ENCODE results near the gene B3GNT3.

B3GNT3 gene

DNA sequence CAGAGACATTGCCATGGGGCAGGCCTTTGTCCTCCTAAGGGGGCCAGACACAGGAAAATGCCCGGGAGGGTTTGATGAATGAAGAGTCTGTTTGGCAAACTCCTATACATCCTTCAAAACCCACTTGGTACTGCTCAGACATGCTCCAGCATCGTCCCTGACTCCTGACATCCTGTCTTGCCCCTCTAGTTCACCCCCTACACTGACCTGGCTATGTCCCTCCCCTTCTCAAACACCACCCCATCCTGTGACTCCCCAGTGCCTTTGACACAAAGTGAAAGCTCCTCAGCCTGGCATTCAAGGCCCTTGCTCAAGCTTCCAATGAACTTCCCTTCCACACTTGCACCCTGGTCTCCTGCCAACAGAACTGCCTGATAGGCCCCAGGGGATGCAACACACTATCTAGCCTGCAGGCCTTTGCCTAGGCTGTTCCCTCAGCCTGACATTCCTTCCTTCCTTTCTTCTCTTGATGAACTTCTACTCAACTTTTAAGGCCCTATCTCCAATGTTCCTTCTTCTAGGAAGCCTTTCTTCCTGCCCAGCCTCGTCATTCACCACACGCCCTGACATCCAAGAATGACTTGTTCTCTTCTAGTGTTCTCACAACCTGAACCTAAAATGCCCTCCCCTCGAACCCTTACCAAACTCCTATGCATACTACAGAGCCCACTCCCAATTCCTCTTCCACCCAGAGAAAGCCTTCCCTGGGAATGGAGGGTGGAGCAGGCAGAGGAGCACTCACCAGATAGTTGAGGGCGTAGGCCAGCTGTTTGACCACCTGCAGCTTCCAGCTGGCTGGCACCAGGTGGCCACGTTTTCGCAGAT lies 40.5 kb downstream of the B3GNT3 start:
- no peak for DNase-seq

- DNase-seq = no peak
These were observed 41.6 kb downstream of the B3GNT3 start for GRCh38 chr19:17836530-17836929.

DNA sequence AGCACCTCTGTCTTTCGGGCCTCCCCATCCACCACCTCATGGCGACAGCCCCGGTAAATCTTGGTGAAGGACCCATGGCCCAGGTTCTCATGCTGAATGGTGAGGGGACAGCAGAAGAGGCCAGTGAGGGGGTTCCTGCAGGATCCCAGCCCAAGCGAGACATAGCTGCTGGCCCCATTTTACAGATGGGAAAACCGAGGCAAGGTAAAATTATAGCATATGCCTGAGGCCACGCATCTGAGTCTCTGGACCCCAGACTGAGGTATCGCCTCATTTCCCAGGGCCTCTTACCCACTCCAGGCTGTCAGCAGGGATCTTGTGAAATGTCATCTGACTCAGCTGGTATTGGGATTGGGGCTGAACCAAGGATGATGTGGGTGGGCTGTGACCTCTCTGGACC lies 43.0 kb downstream of the B3GNT3 start:
- DNase-seq = no peak

DNA sequence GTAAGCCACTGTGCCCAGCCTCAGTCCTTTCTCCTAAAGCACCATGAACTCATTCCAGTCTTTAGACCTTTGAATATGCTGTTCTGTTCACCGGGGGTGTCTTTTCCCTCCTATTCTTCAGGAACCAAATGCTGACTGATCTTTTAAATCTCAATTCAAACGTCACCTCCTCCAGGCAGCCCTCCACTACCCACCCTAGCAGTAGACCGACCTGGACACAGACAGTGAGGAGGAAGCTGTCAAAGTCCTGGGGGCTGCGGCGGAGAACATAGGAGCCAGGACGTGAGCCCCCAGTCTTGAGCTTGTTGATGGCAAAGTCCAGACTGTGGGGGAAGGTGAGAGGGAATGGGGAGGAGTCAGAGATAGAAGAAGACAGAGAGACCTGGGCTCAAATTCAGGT lies 45.1 kb downstream of the B3GNT3 start:
- DNase-seq = no peak

GRCh38 chr19:17841371-17841809 lies 46.5 kb downstream of the B3GNT3 start:
- DNase-seq = no peak

- DNase-seq = peak; percentile 91
These were observed 47.1 kb downstream of the B3GNT3 start for GRCh38 chr19:17841810-17842662.

- no peak for DNase-seq
These were observed 47.8 kb downstream of the B3GNT3 start for GRCh38 chr19:17842663-17843291.

DNA sequence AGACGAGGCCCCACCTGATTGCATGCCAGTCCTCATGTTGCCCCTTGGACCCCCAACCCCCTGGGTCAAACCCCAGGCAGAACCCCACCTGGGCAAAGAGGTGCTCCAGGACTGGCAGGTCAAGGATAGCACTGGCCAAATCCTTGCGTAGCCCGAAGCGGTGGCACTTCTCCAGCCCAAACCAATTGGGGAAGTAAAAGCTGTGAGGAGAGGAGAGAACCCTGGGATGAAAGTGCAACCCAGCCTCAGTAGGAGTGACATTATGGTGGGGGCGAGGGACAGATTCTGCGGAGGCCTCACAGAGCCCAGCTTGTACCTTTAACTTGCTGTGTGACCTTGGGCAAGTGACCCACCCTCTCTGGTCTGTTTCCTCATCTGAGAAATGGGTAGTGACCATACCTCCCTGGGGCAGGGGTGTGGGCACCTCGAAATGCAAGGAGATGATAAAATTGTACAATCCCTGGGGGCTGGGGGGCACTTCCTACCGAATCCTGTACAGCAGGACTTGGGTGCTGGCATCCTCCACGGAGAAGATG lies 48.4 kb downstream of the B3GNT3 start:
- no peak for DNase-seq

DNA sequence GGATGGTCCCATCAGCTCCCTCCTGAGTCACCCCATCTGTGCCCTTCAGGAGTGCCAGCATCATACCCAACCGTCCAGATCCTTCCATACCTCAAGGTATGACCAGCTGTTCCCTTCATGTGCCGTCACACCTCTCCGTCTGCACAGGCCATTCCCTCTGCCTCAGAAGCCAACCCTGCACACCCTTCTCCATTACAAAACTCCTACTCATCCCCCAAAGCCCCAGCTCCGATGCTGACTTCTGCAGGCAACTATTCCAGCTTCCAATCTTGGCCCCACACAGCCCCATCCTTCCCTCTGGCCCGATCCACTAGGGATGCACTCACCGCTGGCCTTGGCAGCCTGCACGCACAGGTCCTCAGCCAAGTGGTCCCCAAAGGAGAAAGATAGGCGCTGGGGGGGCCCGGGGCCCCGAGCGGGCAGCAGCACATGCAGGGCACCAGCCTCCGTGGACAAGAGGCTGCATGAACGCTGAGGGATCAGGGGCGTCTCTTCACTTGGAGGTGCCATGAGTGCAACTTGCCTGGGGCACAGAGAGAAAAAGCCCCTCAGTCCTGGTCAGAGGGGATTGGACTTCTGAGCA lies 49.1 kb downstream of the B3GNT3 start:
- DNase-seq = no peak

DNA sequence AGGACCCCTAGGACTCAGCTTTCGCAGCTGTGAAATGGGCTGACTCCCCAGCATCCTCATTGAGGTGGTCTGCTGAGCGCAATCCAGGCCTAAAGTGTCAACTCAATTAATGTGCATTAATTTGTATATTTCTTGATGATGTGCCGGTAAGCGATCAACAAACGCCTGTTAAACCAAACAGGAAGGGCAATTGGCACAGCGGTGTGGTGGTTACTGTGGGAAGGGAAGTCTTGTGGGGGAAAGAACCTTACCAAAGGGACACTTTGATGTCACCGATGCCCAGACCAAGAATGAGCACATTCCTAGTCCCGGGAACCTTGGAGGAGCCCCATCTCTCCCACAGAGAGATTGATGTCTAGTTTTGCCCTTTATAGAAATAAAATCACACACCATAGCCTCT lies 51.2 kb downstream of the B3GNT3 start:
- no peak for DNase-seq

DNA sequence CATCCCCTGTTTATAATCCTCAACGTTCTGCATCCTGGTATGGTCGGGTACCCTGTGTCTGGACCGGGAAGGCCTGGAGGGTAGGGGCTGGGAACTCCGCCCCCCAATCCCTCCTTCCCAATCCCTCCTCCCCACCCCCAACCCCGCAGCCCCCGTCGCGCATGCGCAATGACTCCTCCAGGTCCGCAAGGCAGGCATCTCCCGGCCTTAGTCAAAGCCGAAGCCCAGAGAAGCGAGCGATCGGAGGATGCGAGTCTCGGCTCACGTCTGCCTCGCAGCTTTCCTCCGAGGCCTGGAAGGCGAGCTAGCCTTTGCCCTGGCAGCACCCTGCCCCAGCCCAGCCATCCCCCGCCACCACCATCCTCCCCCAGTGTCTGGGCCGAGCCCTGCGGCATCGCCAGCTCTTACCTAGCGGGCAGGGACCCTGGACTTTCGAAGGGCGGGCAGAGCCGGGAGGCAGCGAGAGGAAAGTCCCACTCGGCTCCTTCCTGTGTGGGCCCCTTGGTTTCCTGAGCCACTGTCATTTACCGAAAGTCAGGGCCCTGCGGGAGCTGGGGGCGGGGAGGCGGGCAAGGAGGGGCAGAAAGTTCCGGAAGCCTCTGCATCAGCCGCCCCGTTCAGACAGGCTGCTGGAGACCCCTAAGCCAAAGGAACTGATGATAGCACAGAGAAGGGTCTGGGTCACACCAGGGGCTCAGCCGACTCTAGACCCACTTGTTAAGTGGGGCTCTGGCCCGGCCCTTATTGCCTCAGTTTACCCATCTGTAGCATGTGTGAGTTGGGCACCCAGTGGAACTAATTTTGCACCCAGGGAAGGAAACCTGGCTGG lies 52.8 kb downstream of the B3GNT3 start, which contains the start of gene JAK3:
JAK3 (minus strand) TSS at position 445 of the 829 bp plus-strand sequence. CDS start 3,565 bp downstream, outside the sequence.
- DNase-seq = no peak

GRCh38 chr19:17848595-17849292 lies 53.8 kb downstream of the B3GNT3 start:
- DNase-seq = no peak

DNA sequence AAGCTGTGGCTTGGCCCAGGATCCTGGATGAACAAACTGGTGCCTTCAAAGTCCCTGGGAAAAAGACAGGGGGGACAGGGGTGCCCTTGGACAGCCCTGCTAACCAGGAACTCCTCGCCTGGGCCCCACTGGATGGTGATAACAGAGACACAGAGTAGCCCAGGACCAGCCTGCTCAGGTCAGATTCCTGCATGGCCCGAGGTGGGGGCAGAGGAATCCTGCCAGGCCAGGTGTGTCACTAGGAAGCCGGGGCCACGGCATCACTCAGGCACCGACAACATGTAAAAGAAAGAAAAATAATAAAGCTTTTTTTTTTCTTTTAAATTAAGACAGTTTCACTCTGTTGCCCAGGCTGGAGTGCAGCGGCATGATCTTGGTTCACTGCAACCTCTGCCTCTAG lies 59.1 kb downstream of the B3GNT3 start:
- DNase-seq = no peak

DNA sequence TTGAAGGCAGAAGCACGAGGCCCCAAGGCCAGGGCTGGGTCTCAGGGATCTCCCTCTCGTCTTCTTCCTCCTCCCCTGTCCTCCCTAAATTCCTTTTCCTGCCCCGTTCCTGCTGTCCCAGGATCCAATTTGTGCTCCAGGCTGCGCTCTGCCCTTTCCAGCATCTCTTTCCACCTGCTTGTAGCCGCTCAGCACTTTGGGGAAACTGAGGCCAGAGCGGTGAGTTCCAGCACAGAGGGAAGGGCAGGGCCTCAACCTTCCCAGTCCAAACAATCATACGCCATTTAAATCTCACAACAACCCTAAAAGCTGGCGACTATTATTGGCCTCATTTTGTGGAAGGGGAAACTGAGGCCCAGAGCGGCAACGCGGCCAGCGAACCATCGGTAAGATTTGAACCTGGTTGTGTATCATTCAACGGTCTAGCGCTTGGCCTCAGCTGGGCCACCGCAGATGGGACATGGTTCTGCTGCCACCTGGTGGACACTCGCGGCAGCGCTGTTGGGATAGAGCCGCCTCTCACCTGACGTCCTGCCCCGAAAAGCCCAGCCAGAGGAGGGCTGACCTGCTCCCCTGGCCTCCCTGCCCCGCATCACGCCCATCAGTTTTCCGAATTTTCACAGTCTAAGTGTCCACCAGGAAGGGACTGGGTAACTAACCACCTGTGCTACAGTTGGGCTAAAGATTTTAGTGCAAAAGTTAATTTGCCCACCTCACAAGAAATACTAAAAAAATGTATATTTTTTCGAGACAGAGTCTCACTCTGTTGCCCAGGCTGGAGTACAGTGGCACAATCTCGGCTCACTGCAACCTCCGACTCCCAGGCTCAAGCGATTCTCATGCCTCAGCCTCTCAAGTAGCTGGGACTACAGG lies 60.6 kb downstream of the B3GNT3 start:
- DNase-seq = peak; percentile 53

GRCh38 chr19:17859533-17860330 lies 64.8 kb downstream of the B3GNT3 start, which contains the start of gene RPL18A:
Gene RPL18A (plus strand): TSS chr19:17859910. CDS start chr19:17859957, 47 bp downstream.
- DNase-seq = peak; percentile 99

DNA sequence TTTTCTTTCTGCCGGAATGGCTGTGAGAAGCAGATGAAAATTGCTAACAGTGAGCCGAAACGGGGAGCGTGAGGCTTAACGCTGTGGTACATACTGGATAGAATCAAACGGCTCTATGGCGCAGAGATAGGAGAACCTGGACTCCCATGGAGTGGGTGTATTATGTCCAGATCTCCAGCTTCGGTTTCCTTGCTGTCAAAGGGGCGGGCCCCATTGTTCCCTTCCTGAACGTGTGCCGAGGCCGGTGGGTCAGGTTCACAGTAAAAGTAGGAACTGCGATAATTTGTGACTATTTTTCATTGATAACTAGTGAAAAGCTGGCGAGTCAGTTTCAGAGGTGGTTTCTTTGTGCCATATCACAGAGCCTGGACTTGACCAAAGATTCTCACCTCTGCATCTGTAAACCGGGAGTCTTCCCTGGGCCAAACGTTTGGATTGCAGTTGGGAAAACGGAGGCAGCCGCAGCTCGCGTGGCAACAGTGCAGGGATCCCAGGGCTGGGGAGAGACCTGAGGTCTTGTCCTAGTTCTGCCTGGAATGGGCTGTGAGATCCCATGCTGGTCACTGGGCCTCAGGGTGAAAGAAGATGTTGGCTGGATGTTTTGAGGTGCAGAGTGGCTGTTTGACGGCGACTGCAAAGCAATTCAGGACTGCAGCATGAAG lies 65.5 kb downstream of the B3GNT3 start:
- no peak for DNase-seq

DNA sequence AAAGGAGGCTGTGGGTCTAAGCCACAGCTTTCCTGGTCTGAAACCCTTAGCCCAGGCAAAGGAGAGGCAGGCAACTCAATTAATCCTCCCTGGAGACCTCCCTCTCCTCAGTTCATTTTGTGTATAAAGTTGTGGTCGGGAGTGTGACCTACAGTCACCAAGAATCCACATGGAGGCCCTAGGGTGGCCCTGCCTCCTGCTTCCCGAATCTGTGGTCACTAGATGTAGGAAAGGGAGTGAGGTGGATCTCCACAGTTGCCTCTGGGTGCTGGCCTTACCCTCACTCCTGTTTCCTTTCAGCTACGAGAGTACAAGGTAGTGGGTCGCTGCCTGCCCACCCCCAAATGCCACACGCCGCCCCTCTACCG lies 66.0 kb downstream of the B3GNT3 start:
- no peak for DNase-seq
